ENCODE measurements around the gene PGAM4.
"Not testable (repeated sequence)": the region's sequence is repeated elsewhere in the genome, so short reads cannot be mapped to it uniquely, and the experiment has no call there.

PGAM4 gene

GRCh38 chrX:77922787-77923186, 46.7 kb downstream of the PGAM4 start:
- no peak for TF ChIP-seq CTCF (IDR thresholded peaks at IDR 0.05; ENCODE audit: insufficient read depth, low read length, missing control alignments)
- no peak overlapping the region for H3K4me3 ChIP-seq (ENCODE audit: low read depth, low read length)
- no peak for DNase-seq (ENCODE audit: low read depth, low spot score)
- ChIA-PET CTCF (no interaction called here), POLR2A (no interaction called here)

DNA sequence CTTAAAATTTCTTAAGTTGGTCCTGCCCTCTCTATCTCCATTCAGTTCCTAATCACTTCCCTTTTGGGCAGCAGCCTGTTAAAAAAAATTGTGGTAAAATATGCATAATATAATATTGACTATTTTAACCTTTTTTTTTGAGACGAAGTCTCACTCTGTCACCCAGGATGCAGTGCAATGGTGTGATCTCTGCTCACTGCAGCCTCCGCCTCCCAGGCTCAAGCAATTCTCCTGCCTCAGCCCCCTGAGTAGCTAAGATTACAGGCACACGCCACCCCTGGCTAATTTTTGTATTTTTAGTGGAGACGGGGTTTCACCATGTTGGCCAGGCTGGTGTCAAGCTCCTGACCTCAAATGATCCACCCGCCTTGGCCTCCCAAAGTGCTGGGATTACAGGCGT, 50.1 kb downstream of the PGAM4 start:
- DNase-seq (ENCODE audit: low read depth, low spot score); POLR2A ChIA-PET; H3K4me3 ChIP-seq (ENCODE audit: low read depth, low read length); CTCF ChIA-PET: not testable (repeated sequence)

DNA sequence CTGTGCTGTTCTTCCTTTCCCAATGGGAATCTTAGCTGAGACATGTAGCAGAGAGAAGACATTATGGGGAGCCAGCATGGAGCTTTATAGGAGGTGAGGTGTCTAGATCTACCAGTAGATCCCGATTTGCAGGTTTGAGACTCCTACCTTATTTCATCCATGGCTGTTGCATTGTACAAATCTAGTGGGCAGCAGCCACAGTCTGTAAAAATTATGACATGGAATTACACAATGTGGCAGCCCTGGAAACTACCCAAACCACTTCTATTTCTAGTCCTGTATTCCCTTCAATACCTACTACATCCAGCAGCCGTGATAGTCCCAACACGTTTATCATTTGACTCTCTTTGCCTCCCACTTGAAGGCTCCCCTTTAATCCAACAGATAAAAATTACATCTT, 50.9 kb downstream of the PGAM4 start:
- DNase-seq (ENCODE audit: low read depth, low spot score), result no peak
- TF ChIP-seq CTCF (IDR thresholded peaks at IDR 0.05; ENCODE audit: insufficient read depth, low read length, missing control alignments), result no peak
- H3K4me3 ChIP-seq (ENCODE audit: low read depth, low read length), result no peak overlapping the region
- POLR2A ChIA-PET, result no interaction called here
- CTCF ChIA-PET, result interaction anchor here (1.7 kb wide), 1 partner anchor 107 kb away, joined by 5 read pairs; no protein-coding TSS in a partner anchor
